HL-60 (cell line): ENCODE measurements around the gene ATP11B.
A peak's percentile ranks its signal among the peaks of the same experiment; 100 is the strongest.

ENCODE experiments used
- DNase-seq, 2 experiments: peaks; one replicate each; pipeline ENCODE4 v3.0.0-alpha.2; 2010 to 2020; ENCODE audit warnings: low read depth in 1 of 2, low spot score in 1 of 2
- H3K27ac ChIP-seq: fragments of 250-450 bp; sonication (Bioruptor Pico); replicated peaks from 2 replicates; pipeline ENCODE4 v1.5.1; 2020; ENCODE audit warnings: mild to moderate bottlenecking, moderate library complexity
- H3K27me3 ChIP-seq: fragments of 250-450 bp; sonication (Bioruptor Pico); 2 replicates; pipeline ENCODE4 v1.5.1; 2021; ENCODE audit warnings: mild to moderate bottlenecking, moderate library complexity; ENCODE audit not compliant: insufficient read depth, poor library complexity, severe bottlenecking
- H3K4me3 ChIP-seq: replicated peaks from 2 replicates; pipeline ENCODE4 v1.5.1; 2011; ENCODE audit warnings: mild to moderate bottlenecking, control low read depth, low read length; ENCODE audit not compliant: insufficient read depth
- CTCF ChIP-seq: IDR thresholded peaks from one replicate; pipeline ENCODE4 v1.5.1; 2011; ENCODE audit warnings: low read length, control low read depth, inconsistent platforms; ENCODE audit not compliant: insufficient read depth
- GABPA ChIP-seq: IDR thresholded peaks from 2 replicates; pipeline ENCODE4 v1.6.1; 2012; ENCODE audit warnings: low read depth
- POLR2AphosphoS5 ChIP-seq: IDR thresholded peaks from 2 replicates; pipeline ENCODE4 v1.6.1; 2012; ENCODE audit warnings: low read depth
- REST ChIP-seq: IDR thresholded peaks from 2 replicates; pipeline ENCODE4 v1.6.1; 2012; ENCODE audit warnings: low read depth; ENCODE audit not compliant: insufficient replicate concordance
- SPI1 ChIP-seq: IDR thresholded peaks from 2 replicates; pipeline ENCODE4 v1.6.1; 2012; ENCODE audit warnings: low read depth, mild to moderate bottlenecking, borderline replicate concordance

The ATP11B gene

GRCh38 chr3:182940266-182940808 is 147.0 kb downstream of the ATP11B start:
- Histone ChIP-seq H3K4me3 (no peak overlapping the region), H3K27ac (no peak overlapping the region), H3K27me3 (no peaks in the 10 kb centered on the region)
- no peak for TF ChIP-seq REST
- TF ChIP-seq CTCF = no peak
- no peak for TF ChIP-seq POLR2AphosphoS5
- no peak for TF ChIP-seq SPI1
- no peak for TF ChIP-seq GABPA
- DNase-seq = no peak

- Histone ChIP-seq H3K27me3 (no peaks in the 10 kb centered on the region), H3K4me3 (no peak overlapping the region), H3K27ac (no peak overlapping the region)
- DNase-seq = no peak
- no peak for TF ChIP-seq POLR2AphosphoS5
- TF ChIP-seq REST = no peak
- no peak for TF ChIP-seq SPI1
- TF ChIP-seq CTCF = no peak
- no peak for TF ChIP-seq GABPA
These were observed 148.4 kb downstream of the ATP11B start for GRCh38 chr3:182941719-182942118.

GRCh38 chr3:182947888-182948287 is 154.6 kb downstream of the ATP11B start:
- DNase-seq = peak in 1 of 2 experiments; percentile 28
- H3K27ac ChIP-seq = no peak overlapping the region
- no peak for TF ChIP-seq CTCF
- TF ChIP-seq POLR2AphosphoS5 = no peak
- TF ChIP-seq REST = no peak
- no peak for TF ChIP-seq GABPA
- no peak for TF ChIP-seq SPI1
- H3K4me3 ChIP-seq = no peak overlapping the region
- H3K27me3 ChIP-seq = no peaks in the 10 kb centered on the region
